ENCODE measurements around the gene INPP5A.
"Not testable (repeated sequence)": the region's sequence is repeated elsewhere in the genome, so short reads cannot be mapped to it uniquely, and the experiment has no call there.

The INPP5A gene

DNA sequence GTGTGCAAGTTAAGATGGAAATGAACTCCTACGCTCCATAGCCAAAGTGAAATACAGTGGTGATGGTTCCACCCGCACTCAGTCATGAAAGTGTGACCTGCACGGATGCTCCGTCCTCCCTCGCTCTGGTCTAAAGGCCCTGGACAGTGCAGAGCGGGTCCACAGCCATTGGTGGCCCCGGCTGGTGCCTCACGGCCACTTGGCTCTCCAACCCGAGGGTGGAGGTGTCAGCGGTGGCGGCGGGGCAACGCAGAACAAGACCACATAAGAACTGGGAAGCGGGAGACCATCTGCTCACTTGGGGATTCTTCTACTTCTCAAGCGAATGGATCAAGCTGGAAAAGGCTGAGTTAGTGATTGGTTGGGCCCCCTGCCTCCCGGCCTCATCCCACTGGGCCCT lies 187.6 kb downstream of the INPP5A start:
- in situ Hi-C loops (cut with HindIII; ENCODE audit: low sequenced_read_pairs), result no loop called here

DNA sequence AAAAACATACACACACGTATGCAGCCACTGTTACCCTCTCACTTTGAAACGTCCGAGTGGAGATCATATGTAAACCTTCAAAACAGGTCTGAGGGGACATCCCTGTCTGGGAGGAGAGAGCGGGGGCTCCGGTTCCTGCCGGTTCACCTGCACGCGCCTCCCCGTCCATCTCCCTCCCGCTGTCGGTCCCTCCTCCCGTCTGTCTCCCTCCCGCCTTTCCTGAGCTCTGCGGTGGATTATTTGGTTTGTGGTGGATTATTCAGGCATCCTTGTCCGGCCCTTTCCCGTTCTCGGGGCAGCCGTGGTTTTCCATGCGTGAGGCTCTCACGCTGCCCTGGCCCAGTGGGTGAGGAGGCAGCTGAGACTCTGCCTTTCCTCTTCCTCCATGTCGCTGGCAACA lies 188.6 kb downstream of the INPP5A start:
- in situ Hi-C loops (cut with HindIII; ENCODE audit: low sequenced_read_pairs), result no loop called here

DNA sequence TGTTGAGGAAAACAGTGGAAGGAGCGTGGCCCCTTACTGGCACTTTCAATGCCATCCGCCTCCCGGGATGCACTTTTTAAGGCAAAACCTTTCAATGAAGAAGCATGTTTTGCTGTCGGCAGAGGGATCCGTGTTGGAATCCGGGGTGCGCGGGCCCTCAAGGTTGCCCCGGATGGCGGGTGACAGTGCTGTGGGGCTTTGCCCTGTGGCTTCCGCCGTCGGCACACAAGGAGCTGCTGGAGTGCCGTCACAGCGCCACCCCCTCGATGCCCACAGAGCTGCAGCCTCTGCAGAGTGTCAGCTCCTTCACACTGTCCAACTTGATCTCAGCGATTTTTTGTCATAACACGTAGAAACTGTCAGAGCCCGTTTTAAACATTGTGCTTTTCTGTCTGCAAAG lies 189.4 kb downstream of the INPP5A start:
- in situ Hi-C loops (cut with HindIII; ENCODE audit: low sequenced_read_pairs), result no loop called here

DNA sequence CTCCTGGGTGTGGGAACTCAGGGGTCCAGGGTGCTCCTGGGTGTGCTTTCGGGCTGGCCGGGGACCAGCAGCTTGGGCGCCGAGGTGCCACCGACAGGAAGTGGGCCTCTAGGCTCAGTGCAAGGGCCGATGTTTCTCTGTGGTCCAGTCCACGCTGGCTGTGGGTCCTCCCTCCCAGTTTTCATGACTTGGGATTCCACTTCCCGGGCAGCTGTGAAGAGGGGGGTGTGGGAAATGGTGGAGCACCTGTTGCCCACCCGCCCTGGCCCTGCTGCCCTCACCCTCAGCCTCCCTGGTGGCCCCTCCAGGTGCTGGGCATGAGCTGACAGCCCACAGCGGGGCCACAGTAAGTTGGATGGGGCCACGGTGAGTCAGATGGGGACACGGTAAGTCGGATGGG lies 189.8 kb downstream of the INPP5A start:
- in situ Hi-C loops (cut with HindIII; ENCODE audit: low sequenced_read_pairs), result no loop called here

DNA sequence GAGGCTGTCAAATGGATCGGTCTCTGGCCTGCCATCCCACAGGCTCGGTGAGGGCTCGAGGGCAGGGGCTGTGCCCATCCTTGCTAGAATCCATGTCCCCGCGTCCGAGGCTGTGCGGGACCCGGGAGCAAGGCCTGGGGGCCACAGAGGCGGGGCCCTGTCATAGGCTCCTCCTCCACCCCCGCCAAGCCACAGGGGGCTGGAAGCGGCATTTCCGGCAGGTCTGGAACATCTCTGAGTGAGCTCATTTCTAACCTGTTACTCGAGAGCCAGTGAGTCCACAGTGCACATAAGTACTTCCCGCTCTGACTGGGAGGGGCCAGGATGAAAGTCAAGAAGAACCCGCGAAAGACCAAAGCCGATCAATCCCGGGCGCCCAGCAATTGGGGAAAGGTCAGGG lies 190.7 kb downstream of the INPP5A start:
- in situ Hi-C loops (cut with HindIII; ENCODE audit: low sequenced_read_pairs), result no loop called here

DNA sequence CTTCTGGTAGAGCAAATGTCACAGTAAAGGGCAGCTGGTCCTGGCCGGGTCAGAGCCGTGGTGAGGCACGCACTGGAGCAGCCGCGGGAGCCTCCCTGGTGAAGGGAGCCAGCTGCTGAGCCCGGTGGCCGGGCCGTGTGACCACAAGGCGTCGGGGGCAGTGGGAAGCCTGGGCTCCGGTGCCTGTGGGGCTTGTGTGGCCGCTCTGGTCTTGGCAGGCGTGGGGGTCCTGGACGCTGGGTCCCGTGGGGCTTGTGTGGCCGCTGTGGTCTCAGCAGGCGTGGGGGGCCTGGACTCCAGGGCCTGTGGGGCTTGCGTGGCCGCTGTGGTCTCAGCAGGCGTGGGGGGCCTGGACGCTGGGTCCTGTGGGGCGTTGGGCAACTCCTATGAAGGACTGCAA lies 191.2 kb downstream of the INPP5A start:
- in situ Hi-C loops (cut with HindIII; ENCODE audit: low sequenced_read_pairs), result no loop called here

DNA sequence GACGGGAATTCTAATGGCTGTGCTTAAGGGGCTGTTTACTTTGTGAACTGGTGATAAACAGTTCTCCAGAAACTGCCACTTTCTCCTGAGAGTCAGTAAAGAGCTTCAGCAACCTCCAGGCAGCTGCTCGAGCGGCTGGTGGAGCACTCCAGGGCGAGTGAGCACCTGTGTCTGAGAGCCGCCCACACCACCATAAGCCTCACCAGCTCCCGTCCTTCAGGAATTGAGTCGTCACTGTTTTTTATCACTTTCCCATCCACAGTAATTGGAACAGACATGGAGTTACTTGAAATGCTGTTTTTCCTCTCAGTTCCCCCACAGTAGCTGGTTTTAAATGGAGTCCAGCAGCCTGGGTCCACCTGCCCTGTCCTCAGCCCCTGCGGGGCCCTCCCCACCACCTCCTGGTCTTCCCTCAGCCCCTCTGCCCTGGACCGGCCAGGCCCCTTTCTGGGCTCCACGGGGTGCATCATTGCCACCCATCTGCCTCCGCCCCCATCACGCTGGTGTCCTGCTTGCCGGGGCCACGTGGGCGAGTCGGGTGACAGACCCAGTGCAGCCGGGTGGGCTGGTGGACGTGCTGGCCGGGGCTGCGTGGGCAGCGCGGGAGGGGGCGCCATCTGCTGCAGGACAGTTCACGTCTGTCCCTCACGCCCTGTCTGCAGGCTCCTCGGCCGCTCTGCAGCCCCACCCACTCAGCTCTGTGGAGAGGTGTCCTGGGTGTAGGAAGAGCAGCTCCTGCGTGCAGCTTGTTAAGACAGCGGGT lies 192.4 kb downstream of the INPP5A start:
- in situ Hi-C loops (cut with HindIII; ENCODE audit: low sequenced_read_pairs), result no loop called here

DNA sequence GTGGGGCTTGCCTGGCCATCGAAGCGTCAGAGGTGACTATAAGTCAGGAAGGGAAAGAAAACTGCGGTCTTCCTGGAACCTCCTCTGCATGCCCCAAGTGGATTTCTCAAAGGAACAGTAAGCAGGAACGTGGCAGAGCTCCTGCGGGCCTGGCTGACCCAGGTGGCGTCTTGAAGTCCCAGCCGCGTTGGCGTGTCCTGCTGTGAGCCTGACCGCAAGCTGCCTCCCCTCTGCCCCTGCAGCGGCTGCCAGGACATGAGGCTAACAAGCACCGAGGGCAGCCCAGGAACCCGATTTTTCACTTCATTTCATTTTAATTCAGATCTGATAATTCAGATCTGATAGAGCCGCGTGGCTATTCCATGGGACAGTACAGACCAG lies 193.0 kb downstream of the INPP5A start:
- in situ Hi-C loops (cut with HindIII; ENCODE audit: low sequenced_read_pairs), result no loop called here

DNA sequence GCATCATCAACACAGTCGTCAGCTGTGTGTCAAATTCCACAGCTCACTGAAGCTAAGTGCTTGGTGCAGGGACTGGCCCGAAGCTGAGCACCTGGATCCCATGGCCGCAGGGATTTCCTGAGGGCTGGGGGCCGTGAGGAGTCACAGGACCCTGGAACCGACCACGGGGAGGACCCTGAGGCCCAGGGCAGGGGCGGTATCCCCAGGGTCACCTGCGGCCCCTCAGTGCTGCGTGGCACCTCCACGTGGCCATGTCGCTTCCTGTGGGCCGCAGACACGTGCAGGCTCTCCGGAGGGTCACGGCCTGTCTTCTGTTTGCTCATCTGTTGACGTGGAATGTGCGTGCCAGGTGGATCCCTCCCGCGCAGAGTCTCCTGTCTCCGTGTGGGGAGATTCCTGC lies 194.9 kb downstream of the INPP5A start:
- in situ Hi-C loops (cut with HindIII; ENCODE audit: low sequenced_read_pairs), result no loop called here

DNA sequence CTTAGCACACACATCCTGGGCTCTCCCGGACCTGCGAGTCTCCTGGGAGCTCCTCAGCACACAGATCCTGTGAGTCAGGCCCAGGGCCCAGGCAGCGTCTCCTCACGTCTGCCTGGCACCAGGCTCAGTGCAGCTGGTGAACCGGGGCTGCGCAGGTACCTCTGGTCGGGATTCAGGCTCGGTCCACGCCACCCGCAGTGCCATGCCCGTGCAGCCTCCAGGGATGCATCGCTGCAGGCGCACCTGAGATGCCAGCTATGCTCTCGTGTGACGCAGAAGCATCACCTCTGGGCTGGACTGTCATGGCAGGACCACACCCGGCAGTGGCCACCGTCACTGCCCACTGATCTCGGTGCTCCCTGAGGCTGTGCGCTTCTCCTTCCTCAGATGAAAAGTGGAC lies 196.3 kb downstream of the INPP5A start:
- in situ Hi-C loops (cut with HindIII; ENCODE audit: low sequenced_read_pairs), result no loop called here

DNA sequence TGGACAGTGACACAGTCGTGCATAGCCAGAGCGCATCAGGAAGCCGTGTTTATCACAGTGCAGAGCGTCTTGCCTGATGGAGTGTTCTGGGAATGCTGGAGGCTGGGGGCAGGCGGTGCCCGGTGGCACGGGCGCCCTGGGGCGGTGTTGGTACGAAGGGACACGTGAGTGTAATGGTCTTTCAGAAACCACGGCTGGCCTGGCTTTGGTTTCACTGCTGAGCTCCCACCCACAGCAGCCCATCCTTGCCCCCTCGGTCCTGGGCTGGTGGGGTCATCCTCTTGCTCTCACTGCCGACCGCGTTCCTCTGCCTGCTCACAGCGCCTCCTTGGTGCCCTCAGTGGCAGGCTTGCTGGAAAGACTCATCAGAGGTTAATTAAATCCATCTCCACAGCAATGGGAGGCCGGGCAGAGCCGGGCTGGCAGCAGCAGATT lies 197.8 kb downstream of the INPP5A start:
- in situ Hi-C loops (cut with HindIII; ENCODE audit: low sequenced_read_pairs), result no loop called here

DNA sequence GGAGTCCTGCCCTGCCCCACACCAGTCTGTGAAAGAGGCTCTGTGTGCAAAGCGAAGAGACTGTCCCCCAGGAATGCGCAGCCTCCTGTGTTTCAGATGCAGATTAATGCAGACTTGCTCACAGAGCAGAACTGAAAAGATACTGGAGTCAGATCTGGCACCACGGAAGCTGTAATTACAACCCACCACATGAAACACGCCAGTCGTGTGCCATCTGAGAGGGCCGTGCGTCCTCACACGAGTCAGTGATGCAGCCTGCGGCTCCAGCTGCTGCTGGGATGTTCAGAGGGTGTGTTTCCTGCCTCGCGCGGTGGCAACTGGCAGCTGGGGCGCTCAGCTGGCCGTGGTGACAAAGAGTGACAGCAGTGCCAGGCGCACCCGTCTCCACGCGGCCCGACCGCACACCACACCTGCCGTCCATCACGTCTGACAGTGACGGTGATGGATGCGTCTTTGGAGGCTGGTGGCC lies 198.4 kb downstream of the INPP5A start:
- in situ Hi-C loops (cut with HindIII; ENCODE audit: low sequenced_read_pairs), result no loop called here

DNA sequence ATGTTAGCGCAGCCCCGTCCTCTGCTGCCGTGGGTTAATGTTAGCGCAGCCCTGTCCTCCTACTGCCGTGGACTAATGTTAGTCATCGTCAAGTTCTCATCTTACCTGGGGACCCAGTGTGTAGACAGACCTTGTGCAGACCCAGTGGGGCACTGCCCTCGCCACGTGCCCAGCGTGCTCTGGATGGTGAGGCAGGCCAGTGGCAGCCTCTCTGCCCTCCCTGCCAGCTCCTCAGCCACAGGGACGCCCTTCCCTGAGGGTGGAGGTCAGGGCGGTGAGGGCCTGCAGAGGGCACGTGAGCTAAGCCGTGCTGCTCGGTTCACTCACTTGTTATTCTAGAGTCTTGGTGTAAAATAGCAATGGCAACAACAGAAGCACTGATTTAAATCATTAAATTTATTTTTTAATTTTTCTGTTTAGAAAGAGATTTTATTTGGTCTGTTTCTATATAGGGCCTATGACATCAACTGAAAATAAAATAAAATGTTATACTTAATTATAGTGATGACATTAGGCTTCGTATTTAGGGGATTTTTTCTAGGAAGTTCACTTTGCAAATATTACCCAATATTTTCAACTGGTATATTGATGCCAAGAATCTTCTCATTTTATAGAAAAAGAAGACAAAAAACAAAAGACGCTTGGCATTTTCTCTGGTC lies 199.9 kb downstream of the INPP5A start:
- in situ Hi-C loops (cut with HindIII; ENCODE audit: low sequenced_read_pairs), result no loop called here

DNA sequence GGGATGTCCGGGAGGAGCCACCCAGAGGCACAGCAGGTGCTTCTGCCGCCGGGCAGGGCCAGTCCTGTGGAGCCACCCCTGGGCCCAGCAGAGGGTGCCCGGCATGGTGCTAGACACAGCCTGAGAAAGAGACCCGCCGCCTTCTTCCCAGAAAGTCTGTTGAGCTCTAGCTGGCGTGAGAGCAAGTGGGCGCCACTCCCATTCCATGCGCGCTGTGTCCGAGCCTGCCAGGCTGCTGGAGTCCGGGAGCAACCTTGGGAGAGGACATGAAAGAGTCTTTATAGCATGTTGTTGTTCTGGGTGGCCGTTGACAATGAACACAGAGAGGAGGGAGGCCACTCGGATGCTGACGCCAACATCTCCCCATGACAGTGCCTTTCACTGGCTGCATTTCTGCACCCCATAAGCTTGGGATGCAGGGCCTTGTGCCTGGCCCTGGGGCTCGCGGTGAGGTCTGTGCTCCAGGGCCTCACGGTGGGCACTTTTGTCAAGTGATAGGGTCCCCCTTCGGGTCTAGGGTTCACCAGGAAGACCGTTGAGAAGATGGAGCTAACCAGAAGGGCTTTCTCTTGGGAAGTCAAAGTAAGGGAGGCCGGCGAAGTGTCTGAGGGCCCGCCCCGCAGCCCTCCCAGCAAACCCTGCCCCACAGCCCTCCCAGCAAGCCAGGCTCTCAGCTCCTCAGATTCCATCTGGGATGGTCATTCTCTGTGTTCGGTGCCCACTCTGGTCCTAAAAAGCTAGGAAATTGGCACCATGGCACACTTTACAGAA lies 201.1 kb downstream of the INPP5A start:
- in situ Hi-C loops (cut with HindIII; ENCODE audit: low sequenced_read_pairs), result no loop called here

DNA sequence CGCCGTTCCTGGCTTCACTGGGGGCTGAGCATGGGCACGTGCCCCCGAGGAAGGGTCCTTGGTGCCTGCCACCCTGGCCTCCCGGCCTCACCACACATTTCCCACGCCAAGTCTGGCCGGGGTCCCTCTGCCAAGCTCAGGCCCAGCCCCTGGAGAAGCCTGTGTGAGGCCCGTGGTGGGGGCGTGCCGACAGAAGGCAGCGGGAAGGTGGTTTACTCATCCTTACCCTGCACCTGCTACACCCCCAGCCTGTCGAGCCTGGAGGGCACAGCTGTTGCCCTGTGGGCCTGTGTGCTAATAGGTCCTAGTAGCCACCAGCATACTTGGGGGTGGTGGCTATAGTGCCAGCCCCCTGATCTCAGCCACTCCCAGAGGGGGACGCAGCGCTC lies 201.6 kb downstream of the INPP5A start:
- in situ Hi-C loops (cut with HindIII; ENCODE audit: low sequenced_read_pairs), result no loop called here

DNA sequence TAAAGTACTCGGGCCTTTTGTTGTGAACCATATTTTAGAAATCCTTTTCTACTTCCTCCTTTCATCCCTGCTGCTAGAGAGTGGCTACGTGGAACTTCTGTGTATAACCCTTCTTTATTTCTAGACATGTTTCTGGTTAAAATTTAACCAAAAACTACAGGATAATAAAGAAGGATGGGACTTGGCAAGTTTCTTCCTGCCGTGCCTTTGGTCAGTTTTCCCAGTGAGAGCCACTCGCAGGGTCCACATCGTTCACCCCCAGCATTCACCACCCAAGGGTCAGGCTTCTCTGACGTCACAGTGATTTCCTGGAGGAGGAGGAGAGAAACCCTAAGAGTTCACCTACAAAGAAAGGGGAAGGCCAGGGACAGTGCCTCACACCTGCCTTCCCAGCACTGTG lies 203.0 kb downstream of the INPP5A start:
- in situ Hi-C loops (cut with HindIII; ENCODE audit: low sequenced_read_pairs), result no loop called here

DNA sequence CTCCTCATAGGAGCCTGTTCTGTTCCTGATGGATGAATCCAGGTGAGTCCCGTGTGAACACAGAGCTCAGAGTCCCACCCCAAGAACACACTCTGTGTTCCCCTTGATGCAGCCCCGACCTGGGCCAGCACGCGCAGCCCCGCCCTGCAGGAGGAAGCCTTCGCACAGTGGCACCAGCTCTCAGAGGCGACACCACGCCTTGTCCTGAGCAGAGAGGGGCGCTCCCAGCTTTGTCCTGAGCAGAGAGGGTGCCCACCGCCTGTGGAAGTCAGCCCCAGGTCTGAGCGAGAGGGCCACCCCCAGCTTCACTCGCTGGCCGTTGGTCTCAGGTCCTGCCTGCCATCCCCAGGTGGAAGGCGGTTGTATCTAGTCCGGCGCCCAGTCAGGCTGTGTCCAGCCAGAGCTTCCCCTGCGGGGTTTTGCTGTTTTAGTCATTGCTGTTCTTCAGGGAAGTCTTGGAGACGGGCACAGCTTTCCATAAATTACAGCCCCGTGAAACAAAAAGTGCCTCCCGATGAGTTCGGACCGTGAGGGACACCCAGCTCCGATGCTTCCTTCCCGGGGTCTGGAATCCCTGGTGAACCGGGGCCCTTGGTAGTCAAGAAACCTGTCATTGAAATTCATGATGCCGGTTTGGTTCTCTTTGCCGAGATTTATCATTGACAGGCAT lies 204.7 kb downstream of the INPP5A start:
- in situ Hi-C loops (cut with HindIII; ENCODE audit: low sequenced_read_pairs), result no loop called here

DNA sequence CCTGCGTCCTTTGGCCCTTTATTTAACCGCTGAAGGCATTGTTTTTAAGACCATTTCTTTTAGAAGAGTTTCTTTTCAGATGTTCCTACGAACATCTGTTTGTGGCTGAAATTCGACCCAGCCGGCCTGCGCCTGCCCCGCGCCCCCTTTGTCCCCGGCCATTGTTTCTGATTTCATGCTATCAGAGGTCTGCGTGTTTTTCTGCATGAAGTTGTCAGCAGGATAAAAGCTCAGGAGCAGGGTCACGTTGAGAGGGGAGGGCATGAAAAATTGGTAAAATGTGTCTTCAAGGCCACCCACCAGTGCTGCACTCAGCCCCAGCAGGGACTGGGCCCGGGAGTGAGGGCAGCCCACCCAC lies 205.2 kb downstream of the INPP5A start:
- in situ Hi-C loops (cut with HindIII; ENCODE audit: low sequenced_read_pairs), result no loop called here

DNA sequence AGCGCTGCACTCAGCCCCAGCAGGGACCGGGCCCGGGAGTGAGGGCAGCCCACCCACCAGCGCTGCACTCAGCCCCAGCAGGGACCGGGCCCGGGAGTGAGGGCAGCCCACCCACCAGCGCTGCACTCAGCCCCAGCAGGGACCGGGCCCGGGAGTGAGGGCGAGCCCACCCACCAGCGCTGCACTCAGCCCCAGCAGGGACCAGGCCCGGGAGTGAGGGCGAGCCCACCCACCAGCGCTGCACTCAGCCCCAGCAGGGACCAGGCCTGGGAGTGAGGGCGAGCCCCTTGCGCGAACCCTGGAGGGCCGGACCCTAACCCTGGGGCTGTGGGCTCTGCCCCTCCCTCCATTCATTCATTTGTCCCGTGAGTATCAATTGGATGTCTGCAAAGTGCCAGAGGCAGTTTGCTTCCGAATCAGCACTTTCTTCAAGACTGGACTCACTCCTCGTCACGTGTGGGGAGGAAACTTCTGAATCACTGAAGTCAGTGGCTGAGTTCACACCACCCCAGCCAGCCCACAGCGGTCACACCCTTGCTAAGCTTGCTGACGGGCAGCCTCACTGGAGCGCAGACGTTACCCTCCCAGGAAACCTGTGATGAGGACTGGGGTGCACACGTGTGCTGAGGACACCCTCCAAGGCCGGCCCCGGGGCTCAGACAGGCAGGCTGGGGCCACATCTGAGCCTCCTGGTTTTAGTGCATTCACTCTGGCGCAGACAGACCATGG lies 205.8 kb downstream of the INPP5A start:
- in situ Hi-C loops (cut with HindIII; ENCODE audit: low sequenced_read_pairs), result not testable (repeated sequence)

DNA sequence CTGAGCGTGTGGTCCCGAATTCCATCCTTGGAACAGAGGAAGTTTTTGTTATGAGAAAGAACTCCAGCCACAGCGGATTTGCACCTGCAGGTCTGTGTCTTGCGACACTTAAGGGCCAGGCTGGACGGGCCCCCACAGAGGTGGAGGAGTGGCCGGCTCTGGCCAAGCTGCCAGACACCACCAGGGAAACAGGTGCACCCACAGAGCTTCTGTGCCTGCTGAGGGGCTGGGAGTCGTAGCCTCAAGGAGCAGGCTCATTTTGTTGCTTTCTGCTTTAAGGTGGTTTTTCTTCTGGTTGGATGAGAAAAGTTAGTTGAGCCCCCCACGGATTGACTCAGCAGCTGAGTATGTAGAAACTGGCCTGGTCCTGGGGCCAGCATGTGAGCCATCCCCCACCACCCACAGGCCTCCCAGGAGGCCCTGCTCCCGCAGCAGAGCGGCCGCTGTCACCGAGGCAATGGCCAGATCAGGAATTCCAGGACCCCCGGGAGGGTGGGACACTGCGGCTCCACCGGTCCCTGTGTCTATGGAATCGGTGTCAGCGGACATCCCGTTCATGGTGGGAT lies 206.4 kb downstream of the INPP5A start:
- in situ Hi-C loops (cut with HindIII; ENCODE audit: low sequenced_read_pairs), result no loop called here

All from DLD1 (cell line).